Measurements from ENCODE around the gene APP. TPM values are rescaled to one million over a fixed set of nuclear protein-coding genes. Genes with fewer than 3 reads are reported as not detected.

APP gene
- total RNA-seq, 1 donor from 2014 or later, result 358 TPM

- H3K27me3 ChIP-seq (ENCODE audit: low read depth), result no peaks in the 10 kb centered on the region
- intact Hi-C loops (cut with DNase I), result no loop called here
- no peaks in the 10 kb centered on the region for H3K9me3 ChIP-seq
- H3K27ac ChIP-seq, result no peak overlapping the region
- DNase-seq, result no peak
- TF ChIP-seq, protein P1, sequence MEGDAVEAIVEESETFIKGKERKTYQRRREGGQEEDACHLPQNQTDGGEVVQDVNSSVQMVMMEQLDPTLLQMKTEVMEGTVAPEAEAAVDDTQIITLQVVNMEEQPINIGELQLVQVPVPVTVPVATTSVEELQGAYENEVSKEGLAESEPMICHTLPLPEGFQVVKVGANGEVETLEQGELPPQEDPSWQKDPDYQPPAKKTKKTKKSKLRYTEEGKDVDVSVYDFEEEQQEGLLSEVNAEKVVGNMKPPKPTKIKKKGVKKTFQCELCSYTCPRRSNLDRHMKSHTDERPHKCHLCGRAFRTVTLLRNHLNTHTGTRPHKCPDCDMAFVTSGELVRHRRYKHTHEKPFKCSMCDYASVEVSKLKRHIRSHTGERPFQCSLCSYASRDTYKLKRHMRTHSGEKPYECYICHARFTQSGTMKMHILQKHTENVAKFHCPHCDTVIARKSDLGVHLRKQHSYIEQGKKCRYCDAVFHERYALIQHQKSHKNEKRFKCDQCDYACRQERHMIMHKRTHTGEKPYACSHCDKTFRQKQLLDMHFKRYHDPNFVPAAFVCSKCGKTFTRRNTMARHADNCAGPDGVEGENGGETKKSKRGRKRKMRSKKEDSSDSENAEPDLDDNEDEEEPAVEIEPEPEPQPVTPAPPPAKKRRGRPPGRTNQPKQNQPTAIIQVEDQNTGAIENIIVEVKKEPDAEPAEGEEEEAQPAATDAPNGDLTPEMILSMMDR (IDR thresholded peaks at IDR 0.05), result no peak
- no peaks in the 10 kb centered on the region for H3K4me1 ChIP-seq
- no peaks in the 10 kb centered on the region for H3K36me3 ChIP-seq
- no peak overlapping the region for H3K4me3 ChIP-seq
- no peak for ATAC-seq
Measured at GRCh38 chr21:25842925-25843324, 327.6 kb downstream of the APP start.

DNA sequence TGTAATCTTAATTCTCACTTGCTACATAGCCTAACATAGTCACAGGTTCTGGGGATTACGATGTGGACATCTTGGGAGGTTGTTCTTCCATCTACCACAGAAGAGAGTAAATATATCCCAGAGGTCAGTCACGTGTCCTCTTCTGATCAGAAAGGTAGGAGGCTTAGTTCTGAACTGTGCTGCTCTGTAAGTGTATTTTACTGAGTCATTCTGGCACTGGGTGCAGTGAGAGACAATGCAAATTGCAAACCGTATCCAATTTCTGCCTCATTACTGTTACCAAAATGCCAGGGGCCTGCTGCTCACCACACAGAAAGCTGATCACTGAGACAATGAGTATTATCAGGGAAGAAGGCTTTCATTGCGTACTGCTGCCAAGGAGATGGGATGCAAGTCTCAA is 331.8 kb downstream of the APP start:
- Histone ChIP-seq H3K4me1 (no peaks in the 10 kb centered on the region), H3K4me3 (no peak overlapping the region), H3K27me3 (ENCODE audit: low read depth) (no peaks in the 10 kb centered on the region), H3K9me3 (peaks cover 2% of the 10 kb centered on the region), H3K27ac (no peak overlapping the region), H3K36me3 (no peaks in the 10 kb centered on the region)
- ATAC-seq (no peak), DNase-seq (no peak)
- TF ChIP-seq, protein P1 (IDR thresholded peaks at IDR 0.05), result no peak
- intact Hi-C loops (cut with DNase I), result no loop called here

DNA sequence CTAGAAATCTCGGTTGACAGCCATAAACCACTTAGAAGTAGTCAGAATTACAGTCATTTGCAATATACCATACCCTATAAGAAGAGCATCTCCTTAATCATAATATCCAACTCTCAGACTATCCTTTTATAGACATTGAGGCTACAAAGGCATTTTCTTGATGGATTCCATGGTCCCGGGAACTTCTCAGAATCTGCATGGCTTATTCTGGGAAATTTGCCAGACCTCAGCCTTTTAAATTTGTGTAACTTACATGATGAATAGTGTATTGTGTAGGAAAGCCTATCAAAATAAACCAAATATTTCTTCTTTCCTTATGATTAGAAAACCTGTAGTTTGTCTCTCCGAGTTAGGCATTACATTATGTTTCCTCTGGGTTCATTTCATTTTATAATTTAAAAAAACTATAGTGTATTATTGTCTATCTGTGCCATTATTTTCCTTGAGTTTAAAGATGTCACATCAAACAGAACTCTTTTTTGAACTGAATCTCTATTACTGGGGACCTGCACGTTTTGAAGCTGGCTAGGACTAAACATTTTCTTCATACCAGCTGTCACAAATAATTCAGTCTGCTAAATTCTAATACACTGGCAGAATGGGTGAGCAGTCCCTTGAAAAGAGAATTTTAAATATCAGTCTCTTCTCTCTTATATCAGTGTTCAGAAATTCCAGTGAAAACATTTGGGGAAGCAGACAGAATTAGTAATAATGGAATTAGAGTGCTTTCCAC is 332.9 kb downstream of the APP start:
- Histone ChIP-seq H3K36me3 (no peaks in the 10 kb centered on the region), H3K27me3 (ENCODE audit: low read depth) (no peaks in the 10 kb centered on the region), H3K27ac (no peak overlapping the region), H3K4me1 (no peaks in the 10 kb centered on the region), H3K4me3 (no peak overlapping the region), H3K9me3 (peaks cover 11% of the 10 kb centered on the region)
- TF ChIP-seq, protein P1 (IDR thresholded peaks at IDR 0.05), result no peak
- no peak for ATAC-seq
- intact Hi-C loops (cut with DNase I), result no loop called here
- no peak for DNase-seq

DNA sequence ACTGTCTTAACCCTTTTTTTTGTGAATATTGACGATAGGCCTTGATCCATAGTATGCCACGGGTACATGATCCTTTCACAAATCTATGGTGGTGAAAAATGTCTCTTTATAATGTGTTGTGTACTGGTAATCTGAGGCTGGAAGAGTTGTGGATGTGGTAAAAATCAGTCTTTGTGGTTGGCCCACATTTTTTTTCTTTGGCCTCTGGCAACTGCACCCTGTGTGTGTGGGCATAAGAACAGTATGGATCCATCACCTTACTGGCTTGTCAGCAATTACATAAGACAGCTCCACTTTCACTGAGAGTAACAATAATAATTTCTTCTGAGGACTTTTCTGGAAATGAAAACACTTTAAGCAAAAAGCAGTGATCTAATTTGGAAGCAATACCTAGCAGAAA is 334.2 kb downstream of the APP start:
- H3K27ac ChIP-seq, result no peak overlapping the region
- no peak overlapping the region for H3K4me3 ChIP-seq
- TF ChIP-seq, protein P1 (IDR thresholded peaks at IDR 0.05), result no peak
- H3K9me3 ChIP-seq, result peaks cover 11% of the 10 kb centered on the region
- DNase-seq (no peak), ATAC-seq (no peak)
- H3K4me1 ChIP-seq, result no peaks in the 10 kb centered on the region
- no peaks in the 10 kb centered on the region for H3K27me3 ChIP-seq (ENCODE audit: low read depth)
- no peaks in the 10 kb centered on the region for H3K36me3 ChIP-seq
- intact Hi-C loops (cut with DNase I), result no loop called here

- TF ChIP-seq, protein P1 (IDR thresholded peaks at IDR 0.05), result no peak
- ATAC-seq (no peak), DNase-seq (no peak)
- H3K27me3 ChIP-seq (ENCODE audit: low read depth), result no peaks in the 10 kb centered on the region
- intact Hi-C loops (cut with DNase I), result no loop called here
- H3K27ac ChIP-seq, result no peak overlapping the region
- H3K9me3 ChIP-seq, result peaks cover 11% of the 10 kb centered on the region
- no peaks in the 10 kb centered on the region for H3K36me3 ChIP-seq
- no peaks in the 10 kb centered on the region for H3K4me1 ChIP-seq
- H3K4me3 ChIP-seq, result no peak overlapping the region
Measured at GRCh38 chr21:25834381-25834780, 336.2 kb downstream of the APP start.
